HG03565 (cell line): ENCODE results near the gene PRR19.
A peak's percentile ranks its signal among the peaks of the same experiment; 100 is the strongest.
"Not testable (repeated sequence)": the region's sequence is repeated elsewhere in the genome, so short reads cannot be mapped to it uniquely, and the experiment has no call there.

Experiments used
- ATAC-seq: cut with Tn5 transposase; IDR thresholded peaks from one replicate; pipeline ENCODE4 v1.9.1; 2021; ENCODE audit warnings: mild to moderate bottlenecking, moderate library complexity; ENCODE audit not compliant: unreplicated experiment

PRR19 gene

GRCh38 chr19:42301646-42302203 is at the start of gene PRR19:
PRR19 (plus strand) TSS chr19:42302132; CDS start chr19:42309585, 7,453 bp downstream.
- ATAC-seq: no peak

GRCh38 chr19:42252365-42253244 is 49.3 kb upstream of the PRR19 start:
- ATAC-seq: no peak

- ATAC-seq: no peak
Measured at GRCh38 chr19:42253245-42254088, 48.5 kb upstream of the PRR19 start.

GRCh38 chr19:42254089-42254849 is 47.7 kb upstream of the PRR19 start:
- ATAC-seq: no peak

GRCh38 chr19:42254850-42255765 is 46.8 kb upstream of the PRR19 start, which contains the start of gene ERF:
ERF (minus strand) TSS chr19:42255128; CDS start chr19:42254999, 129 bp downstream.
- ATAC-seq: peak; percentile 47

- ATAC-seq: no peak
Measured at GRCh38 chr19:42255766-42256745, 45.9 kb upstream of the PRR19 start.

GRCh38 chr19:42257842-42258241 is 44.1 kb upstream of the PRR19 start:
- ATAC-seq: not testable (repeated sequence)

- no peak for ATAC-seq
Measured at GRCh38 chr19:42261763-42262162, 40.2 kb upstream of the PRR19 start.

GRCh38 chr19:42266105-42266504 is 35.8 kb upstream of the PRR19 start:
- not testable (repeated sequence) for ATAC-seq

- ATAC-seq: not testable (repeated sequence)
Measured at GRCh38 chr19:42266928-42267603, 34.9 kb upstream of the PRR19 start.

- ATAC-seq: no peak
Measured at GRCh38 chr19:42267644-42268141, 34.2 kb upstream of the PRR19 start.

- peak; percentile 40 for ATAC-seq
Measured at GRCh38 chr19:42268142-42268703, 33.7 kb upstream of the PRR19 start.

GRCh38 chr19:42268704-42269477 is 33.0 kb upstream of the PRR19 start, which contains the start of gene CIC:
CIC (plus strand) TSS chr19:42269252; CDS start chr19:42271784, 2,532 bp downstream.
- ATAC-seq: peak; percentile 65

- no peak for ATAC-seq
Measured at GRCh38 chr19:42269478-42270345, 32.2 kb upstream of the PRR19 start.

- no peak for ATAC-seq
Measured at GRCh38 chr19:42270346-42271044, 31.4 kb upstream of the PRR19 start.
